Vagina (tissue), 2 donors: ENCODE measurements around the gene EPS15. TPM values are rescaled to one million over a fixed set of nuclear protein-coding genes. Genes with fewer than 3 reads are reported as not detected.

Experiments
- DNase-seq, 2 donors: peaks; one replicate each; pipeline ENCODE4 v3.0.0-alpha.2; 2017; ENCODE audit errors: extremely low spot score in 2 of 2
- H3K27ac ChIP-seq: fragments of 200-600 bp; sonication (generic); one replicate; pipeline ENCODE4 v1.5.1; 2019
- H3K27me3 ChIP-seq: fragments of 200-600 bp; sonication (generic); one replicate; pipeline ENCODE4 v1.5.1; 2019
- H3K36me3 ChIP-seq, 2 donors: fragments of 200-600 bp; sonication (generic); one replicate each; pipeline ENCODE4 v1.5.1; 2017 to 2019
- H3K4me1 ChIP-seq: fragments of 200-600 bp; sonication (generic); one replicate; pipeline ENCODE4 v1.5.1; 2019
- H3K4me3 ChIP-seq, 2 donors: fragments of 200-600 bp; sonication (generic); 1 replicate in 1 of 2; 2 replicates in 1 of 2; pipeline ENCODE4 v1.5.1; 2016 to 2019
- H3K9me3 ChIP-seq: fragments of 200-600 bp; sonication (generic); one replicate; pipeline ENCODE4 v1.5.1; 2019
- POLR2A ChIP-seq, 2 donors: fragments of 450-650 bp; IDR thresholded peaks; one replicate each; pipeline ENCODE4 v1.6.1; 2017; ENCODE audit warnings: antibody characterized with exemption in 2 of 2, mild to moderate bottlenecking in 2 of 2, moderate library complexity in 2 of 2
- POLR2AphosphoS5 ChIP-seq, 2 donors: sonication (generic); formaldehyde crosslinking; IDR thresholded peaks; one replicate each; pipeline ENCODE4 v1.9.0; 2017; ENCODE audit warnings: antibody characterized with exemption in 2 of 2, mild to moderate bottlenecking in 2 of 2, low read depth in 1 of 2; ENCODE audit not compliant: insufficient read depth in 1 of 2
- intact Hi-C: fragments of 100-400 bp; cut with DNase I; formaldehyde crosslinking; loops from one replicate; pipeline ENCODE4 v1.15.1; 2023
- small RNA-seq: library from RNA; depleted of rRNA; stranded (forward); fragments of <200 nt; gene quantifications from one replicate; pipeline ENCODE3, GENCODE V24; 2016
- total RNA-seq: library from RNA; depleted of rRNA; stranded (reverse); fragments of >200 nt; gene quantifications from one replicate; pipeline ENCODE4 v1.2.3, GENCODE V29; 2016
- TF ChIP-seq, protein P1 (sequence below), 3 experiments: fragments of 450-650 bp in 2 of 3; fragments of 200-600 bp in 1 of 3; sonication (generic) in 1 of 3; IDR thresholded peaks; one replicate each; pipeline ENCODE4 v1.5.1; 2017 to 2019; ENCODE audit warnings: antibody characterized with exemption in 3 of 3, mild to moderate bottlenecking in 2 of 3, moderate library complexity in 2 of 3

EPS15 gene
- total RNA-seq, 1 donor from 2014 or later, result 70.5 TPM

GRCh38 chr1:51309291-51309690 is 209.8 kb downstream of the EPS15 start:
- no peaks in the 10 kb centered on the region for H3K9me3 ChIP-seq
- H3K4me1 ChIP-seq, result peaks cover 12% of the 10 kb centered on the region
- H3K27ac ChIP-seq, result no peak overlapping the region
- TF ChIP-seq, protein P1, sequence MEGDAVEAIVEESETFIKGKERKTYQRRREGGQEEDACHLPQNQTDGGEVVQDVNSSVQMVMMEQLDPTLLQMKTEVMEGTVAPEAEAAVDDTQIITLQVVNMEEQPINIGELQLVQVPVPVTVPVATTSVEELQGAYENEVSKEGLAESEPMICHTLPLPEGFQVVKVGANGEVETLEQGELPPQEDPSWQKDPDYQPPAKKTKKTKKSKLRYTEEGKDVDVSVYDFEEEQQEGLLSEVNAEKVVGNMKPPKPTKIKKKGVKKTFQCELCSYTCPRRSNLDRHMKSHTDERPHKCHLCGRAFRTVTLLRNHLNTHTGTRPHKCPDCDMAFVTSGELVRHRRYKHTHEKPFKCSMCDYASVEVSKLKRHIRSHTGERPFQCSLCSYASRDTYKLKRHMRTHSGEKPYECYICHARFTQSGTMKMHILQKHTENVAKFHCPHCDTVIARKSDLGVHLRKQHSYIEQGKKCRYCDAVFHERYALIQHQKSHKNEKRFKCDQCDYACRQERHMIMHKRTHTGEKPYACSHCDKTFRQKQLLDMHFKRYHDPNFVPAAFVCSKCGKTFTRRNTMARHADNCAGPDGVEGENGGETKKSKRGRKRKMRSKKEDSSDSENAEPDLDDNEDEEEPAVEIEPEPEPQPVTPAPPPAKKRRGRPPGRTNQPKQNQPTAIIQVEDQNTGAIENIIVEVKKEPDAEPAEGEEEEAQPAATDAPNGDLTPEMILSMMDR (IDR thresholded peaks at IDR 0.05), result no peak
- TF ChIP-seq POLR2AphosphoS5 (IDR thresholded peaks at IDR 0.05; ENCODE audit: insufficient read depth in 1 of 2, low read depth in 1 of 2) (no peak), POLR2A (IDR thresholded peaks at IDR 0.05) (no peak)
- no peak overlapping the region for H3K4me3 ChIP-seq
- no peaks in the 10 kb centered on the region for H3K36me3 ChIP-seq
- no peaks in the 10 kb centered on the region for H3K27me3 ChIP-seq
- intact Hi-C loops, result no loop called here
- DNase-seq, result no peak

DNA sequence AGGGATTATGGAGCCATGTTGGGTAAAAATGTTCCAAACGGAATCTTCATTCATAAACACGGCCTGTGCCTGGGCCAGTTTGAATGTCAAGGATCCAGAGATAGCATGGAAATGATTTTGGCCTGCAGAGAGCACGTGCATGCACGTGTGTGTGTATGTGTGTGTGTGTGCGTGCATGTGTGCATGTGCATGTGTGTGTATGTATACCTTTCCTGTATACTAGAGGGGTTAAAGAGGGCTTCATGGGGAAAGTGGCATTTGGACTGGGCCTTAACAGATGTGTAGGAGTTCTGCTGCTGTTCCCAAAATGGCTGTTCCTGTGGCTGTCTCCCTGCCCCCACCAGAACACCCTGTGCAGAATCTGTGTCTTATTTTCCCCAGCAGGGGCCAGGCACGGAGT is 210.4 kb downstream of the EPS15 start:
- TF ChIP-seq, protein P1 (IDR thresholded peaks at IDR 0.05), result no peak
- no peak for TF ChIP-seq POLR2A (IDR thresholded peaks at IDR 0.05)
- no peak for TF ChIP-seq POLR2AphosphoS5 (IDR thresholded peaks at IDR 0.05; ENCODE audit: insufficient read depth in 1 of 2, low read depth in 1 of 2)
- Histone ChIP-seq H3K9me3 (no peaks in the 10 kb centered on the region), H3K27ac (no peak overlapping the region), H3K27me3 (no peaks in the 10 kb centered on the region), H3K4me3 (no peak overlapping the region), H3K4me1 (peaks cover 9% of the 10 kb centered on the region), H3K36me3 (no peaks in the 10 kb centered on the region)
- no peak for DNase-seq
- intact Hi-C loops, result no loop called here

GRCh38 chr1:51306950-51307349 is 212.1 kb downstream of the EPS15 start:
- no peaks in the 10 kb centered on the region for H3K27me3 ChIP-seq
- no peak overlapping the region for H3K27ac ChIP-seq
- no peak overlapping the region for H3K4me3 ChIP-seq
- intact Hi-C loops, result no loop called here
- no peak for TF ChIP-seq POLR2A (IDR thresholded peaks at IDR 0.05)
- TF ChIP-seq, protein P1 (IDR thresholded peaks at IDR 0.05), result no peak
- TF ChIP-seq POLR2AphosphoS5 (IDR thresholded peaks at IDR 0.05; ENCODE audit: insufficient read depth in 1 of 2, low read depth in 1 of 2), result no peak
- no peaks in the 10 kb centered on the region for H3K36me3 ChIP-seq
- DNase-seq, result no peak
- no peaks in the 10 kb centered on the region for H3K9me3 ChIP-seq
- peaks cover 8% of the 10 kb centered on the region for H3K4me1 ChIP-seq

DNA sequence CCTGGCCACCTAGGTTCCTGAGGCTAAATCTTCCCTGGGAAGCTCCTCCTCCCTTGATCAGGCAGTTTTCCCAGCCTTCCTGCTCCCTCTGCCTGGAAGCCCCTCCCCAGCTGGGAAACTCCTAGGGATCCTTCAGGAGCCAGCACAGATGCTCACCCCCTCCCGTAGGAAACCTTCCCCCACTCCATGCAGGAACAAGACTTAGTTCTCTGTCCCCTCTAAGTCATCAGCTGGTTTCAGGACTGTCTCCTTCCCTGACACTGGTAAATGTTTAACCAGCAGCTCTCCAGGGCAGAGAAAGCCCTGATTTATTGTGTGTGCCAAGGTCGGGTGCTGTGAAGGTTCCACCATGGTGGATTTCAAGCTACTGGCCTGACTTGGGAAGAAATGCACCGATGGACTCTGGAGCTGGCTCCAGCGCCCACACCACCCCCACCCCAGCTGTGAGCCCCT is 213.7 kb downstream of the EPS15 start:
- H3K27me3 ChIP-seq, result no peaks in the 10 kb centered on the region
- TF ChIP-seq POLR2AphosphoS5 (IDR thresholded peaks at IDR 0.05; ENCODE audit: insufficient read depth in 1 of 2, low read depth in 1 of 2) (no peak), POLR2A (IDR thresholded peaks at IDR 0.05) (no peak)
- TF ChIP-seq, protein P1 (IDR thresholded peaks at IDR 0.05), result no peak
- no peaks in the 10 kb centered on the region for H3K9me3 ChIP-seq
- intact Hi-C loops, result no loop called here
- no peak overlapping the region for H3K4me3 ChIP-seq
- H3K4me1 ChIP-seq, result peaks cover 8% of the 10 kb centered on the region
- H3K27ac ChIP-seq, result no peak overlapping the region
- H3K36me3 ChIP-seq, result no peaks in the 10 kb centered on the region
- DNase-seq, result peak in 1 of 2 donors; percentile 80

- no peaks in the 10 kb centered on the region for H3K27me3 ChIP-seq
- no peak for DNase-seq
- H3K36me3 ChIP-seq, result no peaks in the 10 kb centered on the region
- H3K4me1 ChIP-seq, result peaks cover 8% of the 10 kb centered on the region
- TF ChIP-seq POLR2AphosphoS5 (IDR thresholded peaks at IDR 0.05; ENCODE audit: insufficient read depth in 1 of 2, low read depth in 1 of 2), result no peak
- TF ChIP-seq, protein P1 (IDR thresholded peaks at IDR 0.05), result no peak
- TF ChIP-seq POLR2A (IDR thresholded peaks at IDR 0.05), result no peak
- intact Hi-C loops, result no loop called here
- H3K4me3 ChIP-seq, result no peak overlapping the region
- no peaks in the 10 kb centered on the region for H3K9me3 ChIP-seq
- no peak overlapping the region for H3K27ac ChIP-seq
Measured at GRCh38 chr1:51304360-51304759, 214.7 kb downstream of the EPS15 start.

Small RNA genes within 50 kb of the gene (small RNA-seq; reads per million reads assigned to genes)
- gene RNU6-1281P (not detected), gene RNU6-877P (not detected)

Other genes with a start within 250 kb of the EPS15 start
- gene TTC39A, start 188.7 kb downstream of the EPS15 start, total RNA-seq, result 11.5 TPM
- gene OSBPL9, start 97.8 kb upstream of the EPS15 start, total RNA-seq, result 72.2 TPM